DMS114 treated with DMSO at 0.1 percent for 48 hours (cell line): ENCODE data around the gene ITSN1.

ENCODE experiments used
- DNase-seq: peaks from one replicate; lab custom pipeline; 2025; ENCODE audit not compliant: unreplicated experiment; lab: John Stamatoyannopoulos, UW

The ITSN1 gene

GRCh38 chr21:33808715-33809367 lies 166.5 kb downstream of the ITSN1 start:
- no peak for DNase-seq

DNA sequence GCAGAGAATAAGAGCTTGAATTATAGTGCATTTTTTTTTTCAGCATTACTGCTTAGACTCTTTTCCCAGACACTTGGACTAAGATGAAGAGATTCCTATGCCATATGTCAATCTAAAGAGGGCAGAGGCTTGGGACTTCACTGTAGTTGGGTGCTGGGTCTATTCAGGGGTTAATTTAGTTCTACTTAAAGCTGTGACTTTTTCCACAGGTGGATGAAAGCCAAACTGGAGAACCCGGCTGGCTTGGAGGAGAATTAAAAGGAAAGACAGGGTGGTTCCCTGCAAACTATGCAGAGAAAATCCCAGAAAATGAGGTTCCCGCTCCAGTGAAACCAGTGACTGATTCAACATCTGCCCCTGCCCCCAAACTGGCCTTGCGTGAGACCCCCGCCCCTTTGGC lies 168.5 kb downstream of the ITSN1 start:
- DNase-seq = no peak

DNA sequence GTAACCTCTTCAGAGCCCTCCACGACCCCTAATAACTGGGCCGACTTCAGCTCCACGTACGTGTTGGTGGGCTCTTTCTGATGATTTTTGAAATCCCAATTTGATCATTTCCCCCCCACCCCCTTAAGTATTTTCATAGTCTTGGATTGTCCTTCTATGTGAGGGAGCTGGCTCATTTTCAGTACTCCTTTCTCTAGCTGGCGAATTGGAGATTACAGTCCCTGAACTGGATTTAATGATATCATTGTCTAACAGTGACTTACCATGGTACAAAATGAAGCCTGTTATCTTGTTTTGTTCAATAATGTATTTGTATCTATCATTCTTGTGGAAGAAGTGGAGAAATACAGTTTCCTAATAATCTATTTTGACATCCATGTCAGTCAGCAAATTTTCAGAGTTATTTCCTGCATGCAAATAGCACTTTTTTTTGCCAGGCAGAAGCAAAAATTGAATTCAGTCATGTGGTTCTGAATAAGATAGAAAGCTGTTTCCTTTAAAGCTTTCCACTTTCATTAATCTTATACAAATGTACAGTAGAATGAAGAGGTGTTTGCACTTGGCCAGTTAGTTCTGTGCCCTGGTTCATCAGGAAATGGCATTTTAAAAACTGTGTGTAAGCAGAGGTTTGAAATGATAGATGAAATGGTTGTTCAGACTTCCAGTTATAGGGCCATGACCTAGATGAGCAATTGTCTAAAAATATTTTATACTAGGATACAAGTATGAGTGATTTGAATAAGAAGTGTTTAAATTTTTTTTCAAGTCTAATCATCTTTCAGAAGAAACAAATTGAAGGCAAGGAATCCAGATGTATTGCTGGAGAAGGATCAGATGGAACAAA lies 169.1 kb downstream of the ITSN1 start:
- no peak for DNase-seq

- DNase-seq = no peak
Measured at GRCh38 chr21:33813832-33814365, 171.6 kb downstream of the ITSN1 start.

DNA sequence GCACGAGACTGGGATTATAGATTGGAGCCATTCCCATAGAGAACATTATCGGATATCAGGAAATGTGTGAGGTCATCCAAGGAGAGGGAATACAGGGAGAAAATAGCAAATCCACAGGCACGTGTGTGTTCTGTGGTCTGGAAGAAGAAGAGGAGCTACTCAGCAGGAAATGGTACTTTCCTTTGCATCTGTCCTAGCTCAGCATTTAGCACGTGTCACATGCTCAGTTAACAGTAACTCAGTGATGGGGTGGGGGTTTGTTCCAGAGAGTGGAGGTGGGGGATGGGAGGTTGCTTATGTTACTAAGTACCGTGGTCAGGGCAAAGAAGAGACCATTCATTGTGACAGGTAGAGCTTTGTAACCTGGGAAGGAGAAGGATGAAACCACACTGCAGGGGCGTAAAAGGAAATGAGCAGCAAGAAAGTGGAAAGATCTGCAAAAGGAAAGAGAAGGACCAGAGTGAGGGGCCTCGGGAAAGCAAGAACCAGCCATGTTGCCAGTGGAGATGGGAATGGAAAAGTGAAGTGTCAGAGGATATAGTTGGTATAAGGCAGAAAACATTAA lies 172.9 kb downstream of the ITSN1 start:
- no peak for DNase-seq

DNA sequence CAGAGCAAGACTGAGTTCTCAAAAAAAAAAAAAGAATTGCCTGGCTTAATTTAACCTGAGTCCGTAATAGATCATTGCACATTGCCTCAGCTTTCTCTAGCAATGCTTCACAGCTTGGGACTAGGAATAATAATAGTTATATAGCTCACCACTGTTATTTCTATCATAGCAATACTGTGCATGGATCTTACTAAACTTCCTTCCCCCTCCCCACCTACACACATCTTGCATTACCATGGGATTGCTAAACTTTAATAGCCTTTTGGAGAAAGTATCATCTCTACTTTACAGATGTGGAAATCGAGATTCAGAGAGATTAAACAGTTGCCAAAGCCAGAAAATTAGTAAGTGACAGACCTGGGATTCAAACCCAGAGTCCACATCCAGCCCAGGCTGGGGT lies 173.9 kb downstream of the ITSN1 start:
- no peak for DNase-seq

- no peak for DNase-seq
Measured at GRCh38 chr21:33817138-33817537, 174.8 kb downstream of the ITSN1 start.

DNA sequence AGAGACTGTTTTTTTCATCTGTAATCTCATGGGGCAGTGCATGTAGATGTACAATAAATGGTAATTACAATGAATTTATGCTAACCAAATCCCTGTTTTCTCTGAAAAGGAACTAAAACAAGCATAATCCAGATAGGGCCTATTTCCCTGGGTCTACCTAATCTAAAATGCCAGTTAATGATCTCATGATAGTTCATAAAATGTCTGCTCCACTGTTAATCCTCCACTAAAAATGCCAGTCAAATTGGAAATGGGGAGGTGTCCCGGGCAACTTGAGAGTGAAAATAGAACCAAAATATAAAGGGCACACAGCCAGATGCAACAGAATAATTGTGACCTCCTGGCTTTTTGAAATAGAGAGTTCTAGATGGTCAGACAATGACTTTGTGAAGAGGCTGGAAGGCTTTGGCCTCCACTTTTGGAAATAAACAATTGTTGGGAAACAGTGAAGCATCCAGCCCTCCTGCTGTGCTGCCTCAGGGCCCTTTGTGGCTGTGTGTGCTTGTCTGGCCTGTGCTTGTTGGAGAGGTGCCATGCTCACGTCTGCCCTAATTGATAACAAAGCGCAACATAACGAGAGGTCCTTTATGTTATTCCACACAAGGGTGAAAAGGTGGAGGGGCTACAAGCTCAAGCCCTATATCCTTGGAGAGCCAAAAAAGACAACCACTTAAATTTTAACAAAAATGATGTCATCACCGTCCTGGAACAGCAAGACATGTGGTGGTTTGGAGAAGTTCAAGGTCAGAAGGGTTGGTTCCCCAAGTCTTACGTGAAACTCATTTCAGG lies 175.6 kb downstream of the ITSN1 start:
- DNase-seq = no peak

- DNase-seq = no peak
Measured at GRCh38 chr21:33820230-33820770, 178.0 kb downstream of the ITSN1 start.

DNA sequence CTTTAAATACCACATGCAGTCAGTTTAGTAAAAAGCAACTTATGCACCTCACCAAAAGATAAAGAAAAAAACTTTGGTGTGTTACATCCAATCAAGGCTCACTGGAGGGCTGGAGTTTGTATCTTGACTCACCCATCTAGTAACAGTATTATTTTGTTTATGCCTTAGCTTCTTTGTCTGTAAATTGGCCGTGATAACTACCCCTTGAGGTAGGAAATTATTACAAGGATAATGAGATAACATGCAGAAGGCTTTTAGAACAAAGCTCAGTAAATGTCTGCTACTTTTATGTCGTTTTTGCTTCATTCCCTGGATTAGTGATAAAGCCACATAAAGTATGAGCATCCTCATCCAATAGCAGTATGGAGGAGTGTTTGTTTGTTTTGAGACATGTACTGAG lies 178.5 kb downstream of the ITSN1 start:
- no peak for DNase-seq

- no peak for DNase-seq
Measured at GRCh38 chr21:33821503-33822322, 179.4 kb downstream of the ITSN1 start.

DNA sequence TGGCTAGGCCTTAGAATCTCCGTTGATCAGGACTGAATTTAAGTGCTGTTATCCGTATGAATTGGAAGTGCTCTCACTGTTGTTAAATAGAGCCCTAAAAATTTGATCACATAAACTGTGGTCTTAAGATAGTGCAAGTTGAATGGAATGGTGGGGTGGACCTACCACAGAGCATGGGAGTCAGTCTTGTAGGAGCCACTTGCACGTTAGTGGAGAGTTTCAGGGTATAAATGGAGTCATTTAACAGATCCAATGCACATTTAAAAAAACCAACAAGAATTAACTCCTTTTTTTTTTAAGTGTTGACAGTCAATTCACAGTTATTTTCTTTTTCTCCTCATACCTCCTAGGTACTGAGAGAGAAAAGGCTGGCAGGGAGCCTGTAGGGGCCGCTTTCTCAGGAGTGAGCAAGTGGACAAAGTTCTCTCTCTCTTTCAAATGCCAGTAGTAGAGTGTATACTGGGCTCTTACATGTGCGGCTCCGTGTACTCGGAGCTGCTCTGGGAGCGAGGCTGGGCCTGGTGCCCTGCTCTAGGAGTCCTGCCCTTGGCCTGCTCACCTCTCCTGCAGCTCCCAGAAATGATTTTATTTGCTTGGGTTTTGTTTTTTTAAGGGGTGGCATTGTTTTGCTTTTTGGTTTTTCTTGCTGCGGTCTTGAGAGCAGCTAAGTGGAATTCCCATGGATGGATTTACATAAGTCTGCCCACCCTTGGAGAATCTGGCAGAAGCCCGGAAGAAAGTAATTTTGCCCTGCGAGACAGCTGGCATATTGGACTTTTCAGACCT lies 182.0 kb downstream of the ITSN1 start:
- no peak for DNase-seq

DNA sequence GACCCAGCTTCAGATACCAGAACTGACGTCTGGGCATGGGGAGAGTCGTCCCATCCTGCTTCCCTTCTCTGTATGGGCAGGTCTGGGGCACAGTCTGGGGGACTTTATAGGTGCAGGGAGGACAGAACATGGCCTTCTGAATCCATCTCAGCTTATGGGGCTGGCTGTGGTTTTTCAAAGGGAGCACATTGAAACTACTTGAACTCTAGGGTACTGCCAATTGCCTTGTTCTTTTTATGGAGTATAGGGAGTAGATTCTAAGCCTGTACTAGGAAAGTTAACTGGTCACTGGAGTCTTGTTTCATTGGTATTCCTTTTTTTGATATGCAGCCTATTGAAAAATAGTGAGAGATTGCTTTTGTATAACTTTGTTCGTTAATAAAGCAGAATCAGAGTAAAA lies 183.1 kb downstream of the ITSN1 start:
- no peak for DNase-seq

GRCh38 chr21:33825915-33826314 lies 183.6 kb downstream of the ITSN1 start:
- no peak for DNase-seq

DNA sequence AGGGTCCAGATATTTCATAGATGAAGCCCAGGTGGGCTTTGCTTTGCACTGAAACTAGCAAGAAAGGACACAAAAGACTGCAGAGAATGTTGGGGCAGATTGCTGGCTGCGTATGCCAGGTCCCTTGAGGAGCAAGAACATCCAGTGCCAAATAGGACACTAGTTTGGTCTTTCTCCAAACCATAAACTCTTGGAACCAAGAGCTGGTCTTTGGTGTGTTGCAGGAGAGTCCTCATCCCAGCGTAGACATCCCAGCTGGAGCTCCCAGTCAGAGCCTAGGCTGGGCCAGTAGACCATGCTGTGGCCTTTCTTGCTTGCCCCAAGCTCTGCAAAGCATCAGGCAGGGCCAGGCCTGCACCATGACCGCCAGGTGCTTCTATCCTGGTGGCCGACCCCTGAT lies 185.8 kb downstream of the ITSN1 start:
- no peak for DNase-seq

GRCh38 chr21:33828577-33828976 lies 186.3 kb downstream of the ITSN1 start:
- DNase-seq = no peak

DNA sequence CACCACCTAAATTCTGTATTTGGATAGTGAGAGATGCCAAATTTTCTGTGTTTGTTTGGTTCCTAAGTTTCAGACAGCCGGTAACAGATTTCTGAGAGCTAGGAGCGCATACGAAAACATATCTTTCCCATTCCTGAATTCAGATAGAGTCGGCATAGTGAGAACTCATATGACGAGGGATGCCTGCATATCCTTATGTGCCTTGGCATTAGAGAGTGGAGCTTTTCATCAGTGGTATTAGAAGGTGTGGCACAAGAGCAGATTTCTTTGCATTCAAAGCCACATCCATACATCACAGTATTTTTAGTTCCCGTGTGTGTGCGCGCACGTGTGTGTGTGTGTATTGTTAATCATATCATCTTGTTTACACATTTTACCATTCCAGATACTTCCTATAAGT lies 187.5 kb downstream of the ITSN1 start:
- no peak for DNase-seq

- DNase-seq = no peak
Measured at GRCh38 chr21:33831962-33832659, 189.8 kb downstream of the ITSN1 start.
